HEK293 (cell line): ENCODE results near the gene CPAMD8.

Source experiments
- FEZF1 ChIP-seq: fragments of 450-650 bp; formaldehyde crosslinking; IDR thresholded peaks from 2 replicates; pipeline ENCODE4 v1.5.1; 2016; ENCODE audit warnings: missing biosample characterization, missing genetic modification characterization
- IKZF3 ChIP-seq: fragments of 450-650 bp; IDR thresholded peaks from 2 replicates; pipeline ENCODE4 v1.5.0; 2018; ENCODE audit warnings: missing biosample characterization, mild to moderate bottlenecking, missing genetic modification characterization, moderate library complexity
- KLF1 ChIP-seq: fragments of 450-650 bp; formaldehyde crosslinking; IDR thresholded peaks from 2 replicates; pipeline ENCODE4 v1.5.1; 2016; ENCODE audit warnings: missing biosample characterization, missing genetic modification characterization
- KLF7 ChIP-seq: fragments of 450-650 bp; formaldehyde crosslinking; IDR thresholded peaks from 2 replicates; pipeline ENCODE4 v1.5.1; 2016; ENCODE audit warnings: missing biosample characterization, missing genetic modification characterization, borderline replicate concordance
- OVOL3 ChIP-seq: fragments of 450-650 bp; formaldehyde crosslinking; IDR thresholded peaks from 2 replicates; pipeline ENCODE4 v1.5.1; 2016; ENCODE audit warnings: missing biosample characterization, missing genetic modification characterization
- PRDM2 ChIP-seq: fragments of 450-650 bp; formaldehyde crosslinking; IDR thresholded peaks from 2 replicates; pipeline ENCODE4 v1.5.1; 2016; ENCODE audit warnings: missing biosample characterization, missing genetic modification characterization, borderline replicate concordance
- PRDM4 ChIP-seq: fragments of 450-650 bp; formaldehyde crosslinking; IDR thresholded peaks from 2 replicates; pipeline ENCODE4 v1.5.1; 2017; ENCODE audit warnings: missing biosample characterization, missing genetic modification characterization
- ZBTB10 ChIP-seq: fragments of 450-650 bp; formaldehyde crosslinking; IDR thresholded peaks from 2 replicates; pipeline ENCODE4 v1.5.1; 2016; ENCODE audit warnings: missing biosample characterization, missing genetic modification characterization
- ZBTB17 ChIP-seq: fragments of 450-650 bp; formaldehyde crosslinking; IDR thresholded peaks from 2 replicates; pipeline ENCODE4 v1.5.1; 2016; ENCODE audit warnings: missing biosample characterization, missing genetic modification characterization
- ZBTB20 ChIP-seq: fragments of 450-650 bp; formaldehyde crosslinking; IDR thresholded peaks from 2 replicates; pipeline ENCODE4 v1.5.1; 2016; ENCODE audit warnings: missing biosample characterization, missing genetic modification characterization
- ZBTB7A ChIP-seq: fragments of 450-650 bp; formaldehyde crosslinking; IDR thresholded peaks from 2 replicates; pipeline ENCODE4 v1.5.1; 2016; ENCODE audit warnings: low read depth, missing biosample characterization, missing genetic modification characterization
- ZFP37 ChIP-seq: fragments of 450-650 bp; formaldehyde crosslinking; IDR thresholded peaks from 2 replicates; pipeline ENCODE4 v1.5.1; 2016; ENCODE audit warnings: missing biosample characterization, missing genetic modification characterization
- ZNF140 ChIP-seq: fragments of 450-650 bp; formaldehyde crosslinking; IDR thresholded peaks from 2 replicates; pipeline ENCODE4 v1.5.1; 2016; ENCODE audit warnings: missing biosample characterization, missing genetic modification characterization
- ZNF239 ChIP-seq: fragments of 450-650 bp; formaldehyde crosslinking; IDR thresholded peaks from 2 replicates; pipeline ENCODE4 v1.5.1; 2016; ENCODE audit warnings: missing biosample characterization, missing genetic modification characterization
- ZNF324 ChIP-seq: fragments of 450-650 bp; formaldehyde crosslinking; IDR thresholded peaks from 2 replicates; pipeline ENCODE4 v1.5.1; 2016; ENCODE audit warnings: missing biosample characterization, missing genetic modification characterization
- ZNF350 ChIP-seq: fragments of 450-650 bp; formaldehyde crosslinking; IDR thresholded peaks from 2 replicates; pipeline ENCODE4 v1.5.0; 2017; ENCODE audit warnings: missing biosample characterization, mild to moderate bottlenecking, missing genetic modification characterization
- ZNF416 ChIP-seq: fragments of 450-650 bp; formaldehyde crosslinking; IDR thresholded peaks from 2 replicates; pipeline ENCODE4 v1.5.1; 2016; ENCODE audit warnings: missing biosample characterization, missing genetic modification characterization
- ZNF433 ChIP-seq: fragments of 450-650 bp; formaldehyde crosslinking; IDR thresholded peaks from 2 replicates; pipeline ENCODE4 v1.5.1; 2016; ENCODE audit warnings: missing biosample characterization, missing genetic modification characterization, low read depth
- ZNF529 ChIP-seq: fragments of 450-650 bp; formaldehyde crosslinking; IDR thresholded peaks from 2 replicates; pipeline ENCODE4 v1.5.1; 2017; ENCODE audit warnings: missing genetic modification characterization, missing biosample characterization; ENCODE audit not compliant: insufficient replicate concordance
- ZNF544 ChIP-seq: fragments of 450-650 bp; formaldehyde crosslinking; IDR thresholded peaks from 2 replicates; pipeline ENCODE4 v1.5.0; 2017; ENCODE audit warnings: missing biosample characterization, missing genetic modification characterization
- ZNF555 ChIP-seq: fragments of 450-650 bp; formaldehyde crosslinking; conservative IDR thresholded peaks from 2 replicates; pipeline ENCODE4 v1.5.1; 2017; ENCODE audit warnings: missing biosample characterization, mild to moderate bottlenecking, missing genetic modification characterization, inconsistent platforms
- ZNF558 ChIP-seq: fragments of 450-650 bp; formaldehyde crosslinking; IDR thresholded peaks from 2 replicates; pipeline ENCODE4 v1.5.1; 2016; ENCODE audit warnings: missing biosample characterization, missing genetic modification characterization
- ZNF560 ChIP-seq: fragments of 450-650 bp; formaldehyde crosslinking; IDR thresholded peaks from 2 replicates; pipeline ENCODE4 v1.5.1; 2017; ENCODE audit warnings: missing biosample characterization, missing genetic modification characterization, borderline replicate concordance
- ZNF692 ChIP-seq: fragments of 450-650 bp; formaldehyde crosslinking; IDR thresholded peaks from 2 replicates; pipeline ENCODE4 v1.5.1; 2016; ENCODE audit warnings: missing biosample characterization, missing genetic modification characterization
- ZNF76 ChIP-seq: fragments of 450-650 bp; formaldehyde crosslinking; IDR thresholded peaks from 2 replicates; pipeline ENCODE4; 2016; ENCODE audit warnings: low read depth, missing biosample characterization, missing genetic modification characterization, borderline replicate concordance
- ZSCAN16 ChIP-seq: fragments of 450-650 bp; formaldehyde crosslinking; IDR thresholded peaks from 2 replicates; pipeline ENCODE4 v1.5.1; 2016; ENCODE audit warnings: missing biosample characterization, missing genetic modification characterization
- ZSCAN30 ChIP-seq: fragments of 450-650 bp; IDR thresholded peaks from 2 replicates; pipeline ENCODE4 v1.5.1; 2018; ENCODE audit warnings: missing biosample characterization, mild to moderate bottlenecking, missing genetic modification characterization, moderate library complexity

The CPAMD8 gene

DNA sequence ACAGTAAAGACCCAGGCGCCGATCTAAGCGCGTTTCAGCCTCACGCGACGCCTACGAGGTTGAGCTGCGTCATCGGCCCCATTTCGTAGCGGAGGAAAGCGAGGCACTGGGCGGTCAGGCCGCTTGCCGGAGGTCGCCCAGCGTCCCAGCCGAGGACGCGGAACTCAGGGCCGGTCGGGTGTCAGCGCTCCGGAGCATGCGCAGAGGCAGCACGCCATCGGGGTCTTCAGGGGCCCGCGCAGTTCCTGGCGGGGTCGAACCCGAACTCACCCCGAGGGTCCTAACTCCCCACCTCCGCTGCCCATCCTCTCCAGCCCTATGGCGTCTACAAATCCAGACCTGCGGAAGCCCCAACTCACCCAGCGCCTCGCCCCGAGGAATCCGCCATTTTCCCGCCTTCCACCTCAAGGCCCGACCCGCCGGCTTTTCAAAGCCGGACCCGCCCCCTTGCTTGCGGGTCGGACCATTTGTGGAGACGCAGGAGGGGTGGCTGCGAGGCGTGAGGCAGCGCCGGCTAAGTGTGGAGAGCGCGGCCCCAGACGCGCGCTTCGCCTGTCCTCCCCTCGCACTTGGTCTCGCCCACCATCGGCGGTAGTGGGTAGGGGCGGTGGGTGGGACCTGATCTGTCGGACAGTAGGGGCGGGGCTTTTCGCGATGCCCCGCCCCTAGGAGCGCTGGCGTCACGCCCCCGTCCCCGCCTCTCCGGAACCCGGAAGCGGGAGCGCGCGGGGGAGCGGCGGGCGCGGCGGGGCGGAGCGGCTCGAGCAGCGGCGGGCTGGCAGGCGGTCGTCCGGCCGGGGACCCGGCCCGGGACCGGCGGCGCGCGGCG lies 48.6 kb upstream of the CPAMD8 start, which contains the start of the genes HAUS8 and MYO9B (continued):
- TF ChIP-seq ZNF324 (tag by site-specific recombination) (peak; percentile 93), FEZF1 (tag by site-specific recombination) (peak; percentile 56; the same call in 1 of the 2 replicates), ZNF560 (tag by site-specific recombination) (no peak), IKZF3 (tag by site-specific recombination) (no peak), KLF1 (tag by site-specific recombination) (peak; percentile 78), ZBTB10 (tag by site-specific recombination) (peak; percentile 92), ZNF529 (no peak), ZNF692 (tag by site-specific recombination) (peak; percentile 80), PRDM4 (tag by site-specific recombination) (no peak), KLF7 (tag by site-specific recombination) (peak; percentile 87; the same call in 1 of the 2 replicates), ZNF76 (peak; percentile 81), ZNF544 (tag by site-specific recombination) (no peak), ZSCAN16 (no peak), ZNF433 (tag by site-specific recombination) (no peak), OVOL3 (tag by site-specific recombination) (no peak), ZNF140 (tag by site-specific recombination) (no peak), ZBTB17 (tag by site-specific recombination) (peak; percentile 74), ZNF239 (tag by site-specific recombination) (no peak), ZSCAN30 (peak; percentile 77), ZNF558 (no peak), ZBTB7A (tag by site-specific recombination) (peak; percentile 98), ZNF555 (tag by site-specific recombination) (no peak), ZNF416 (no peak), ZNF350 (tag by site-specific recombination) (no peak), PRDM2 (no peak), ZFP37 (tag by site-specific recombination) (peak; percentile 69), ZBTB20 (tag by site-specific recombination) (peak; percentile 34; the same call in 1 of the 2 replicates)
